GM12875 (cell line): ENCODE results near the gene UST.
"Not testable (repeated sequence)": the region's sequence is repeated elsewhere in the genome, so short reads cannot be mapped to it uniquely, and the experiment has no call there.

Experiments used
- H3K4me3 ChIP-seq: one replicate; pipeline ENCODE4 v1.5.1; 2011; ENCODE audit warnings: low read depth, low read length, control low read depth
- TF ChIP-seq, protein P1 (sequence below): IDR thresholded peaks from 2 replicates; pipeline ENCODE4 v1.5.1; 2011; ENCODE audit warnings: low read depth, mild to moderate bottlenecking, control low read depth, inconsistent platforms, low read length, moderate library complexity, borderline replicate concordance; ENCODE audit not compliant: insufficient read depth

Gene UST

DNA sequence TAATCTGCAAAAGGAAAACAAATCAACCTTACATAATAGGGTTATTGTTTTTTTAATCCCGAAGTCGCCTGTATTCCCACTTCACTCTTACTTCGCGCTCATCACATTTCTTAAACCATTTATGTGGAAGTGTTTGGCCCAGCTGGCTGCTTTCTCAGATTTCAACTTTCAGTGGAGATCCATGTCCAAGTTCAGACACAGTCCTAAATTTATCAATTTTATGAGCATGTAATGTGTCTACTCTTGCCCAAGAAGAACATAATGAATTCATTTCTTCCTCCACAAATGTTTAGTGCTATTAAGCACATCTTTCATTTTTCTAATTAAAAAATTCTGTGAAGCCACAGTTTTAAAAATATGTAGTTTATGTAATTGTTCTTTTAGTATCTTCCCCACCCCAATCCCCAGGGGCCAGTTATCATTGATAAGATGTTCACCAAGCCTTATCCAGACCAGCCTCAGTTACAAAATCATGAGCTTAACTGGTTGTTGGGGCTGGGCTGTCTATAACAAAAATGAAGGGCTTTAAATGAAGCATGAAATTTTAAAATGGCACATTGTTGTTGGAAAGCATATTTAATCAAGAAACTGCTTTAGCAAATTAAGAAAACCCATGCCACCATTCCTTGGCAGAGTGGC lies 151.7 kb downstream of the UST start:
- H3K4me3 ChIP-seq, result no peak overlapping the region
- TF ChIP-seq, protein P1, sequence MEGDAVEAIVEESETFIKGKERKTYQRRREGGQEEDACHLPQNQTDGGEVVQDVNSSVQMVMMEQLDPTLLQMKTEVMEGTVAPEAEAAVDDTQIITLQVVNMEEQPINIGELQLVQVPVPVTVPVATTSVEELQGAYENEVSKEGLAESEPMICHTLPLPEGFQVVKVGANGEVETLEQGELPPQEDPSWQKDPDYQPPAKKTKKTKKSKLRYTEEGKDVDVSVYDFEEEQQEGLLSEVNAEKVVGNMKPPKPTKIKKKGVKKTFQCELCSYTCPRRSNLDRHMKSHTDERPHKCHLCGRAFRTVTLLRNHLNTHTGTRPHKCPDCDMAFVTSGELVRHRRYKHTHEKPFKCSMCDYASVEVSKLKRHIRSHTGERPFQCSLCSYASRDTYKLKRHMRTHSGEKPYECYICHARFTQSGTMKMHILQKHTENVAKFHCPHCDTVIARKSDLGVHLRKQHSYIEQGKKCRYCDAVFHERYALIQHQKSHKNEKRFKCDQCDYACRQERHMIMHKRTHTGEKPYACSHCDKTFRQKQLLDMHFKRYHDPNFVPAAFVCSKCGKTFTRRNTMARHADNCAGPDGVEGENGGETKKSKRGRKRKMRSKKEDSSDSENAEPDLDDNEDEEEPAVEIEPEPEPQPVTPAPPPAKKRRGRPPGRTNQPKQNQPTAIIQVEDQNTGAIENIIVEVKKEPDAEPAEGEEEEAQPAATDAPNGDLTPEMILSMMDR, result no peak

DNA sequence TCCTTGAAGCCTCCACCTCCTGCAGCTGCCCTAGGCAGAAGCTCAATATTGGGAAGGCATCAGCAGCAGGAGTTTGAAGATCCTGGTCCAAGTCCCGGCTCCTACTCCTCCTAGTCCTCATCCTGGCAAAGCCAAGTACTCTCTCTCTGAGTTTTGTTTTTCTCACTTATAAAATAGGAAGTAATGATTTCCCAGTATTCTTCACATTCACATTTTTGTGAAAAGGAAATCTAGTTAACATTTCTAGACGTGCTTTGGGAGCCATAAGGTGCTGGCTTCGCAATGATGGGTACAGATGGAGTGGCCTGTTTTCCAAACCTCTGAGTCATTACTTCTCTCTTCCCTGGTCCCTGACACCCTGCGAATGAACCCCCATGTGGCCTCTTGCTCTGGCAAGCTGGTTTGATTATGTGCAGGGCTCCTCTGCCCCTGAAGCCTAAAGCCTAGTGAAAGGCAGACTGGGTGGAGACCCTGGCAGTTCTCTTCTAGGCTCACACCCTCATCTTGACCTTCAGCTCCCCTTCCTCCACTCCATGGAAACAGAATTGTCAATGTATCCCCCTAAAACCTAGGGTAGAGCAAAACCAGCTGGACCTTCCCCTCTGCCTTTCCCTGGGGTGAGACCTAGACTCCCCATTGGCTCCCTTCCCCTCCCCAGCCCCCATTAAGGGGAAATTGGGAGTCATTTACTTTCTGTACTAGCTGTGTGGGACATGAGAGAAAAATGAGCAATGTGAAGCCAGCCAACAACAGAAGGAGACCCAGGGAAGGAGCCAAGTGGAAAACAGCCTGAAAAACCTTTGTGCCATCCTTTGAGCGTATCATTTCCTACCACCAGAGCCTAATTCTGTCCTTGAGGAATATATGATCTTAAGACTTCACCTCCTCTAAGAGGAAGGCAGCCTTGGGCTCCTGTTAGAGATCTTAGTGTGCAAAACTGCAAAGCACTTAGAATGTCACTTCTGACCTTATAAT lies 158.4 kb downstream of the UST start:
- no peak overlapping the region for H3K4me3 ChIP-seq
- TF ChIP-seq, protein P1, result no peak

DNA sequence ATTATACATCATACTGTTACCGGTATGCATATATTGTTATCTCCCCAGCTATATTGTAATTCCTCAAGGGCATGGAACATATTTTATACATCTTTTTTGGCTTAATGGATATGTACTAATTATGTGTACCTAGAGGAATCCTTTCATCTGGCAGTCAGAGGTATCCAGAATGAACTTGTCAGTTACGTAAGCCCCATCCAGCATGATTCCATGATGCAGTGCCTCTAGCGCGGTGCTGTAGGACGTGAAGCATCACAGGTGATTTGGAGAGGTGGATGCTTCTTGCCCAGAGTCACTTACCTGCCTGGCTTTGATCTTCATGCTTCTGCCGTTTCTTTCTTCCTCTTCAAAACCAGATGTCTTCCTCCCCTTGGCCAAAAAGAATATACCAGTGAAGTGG lies 159.1 kb downstream of the UST start:
- TF ChIP-seq, protein P1, result no peak
- no peak overlapping the region for H3K4me3 ChIP-seq

DNA sequence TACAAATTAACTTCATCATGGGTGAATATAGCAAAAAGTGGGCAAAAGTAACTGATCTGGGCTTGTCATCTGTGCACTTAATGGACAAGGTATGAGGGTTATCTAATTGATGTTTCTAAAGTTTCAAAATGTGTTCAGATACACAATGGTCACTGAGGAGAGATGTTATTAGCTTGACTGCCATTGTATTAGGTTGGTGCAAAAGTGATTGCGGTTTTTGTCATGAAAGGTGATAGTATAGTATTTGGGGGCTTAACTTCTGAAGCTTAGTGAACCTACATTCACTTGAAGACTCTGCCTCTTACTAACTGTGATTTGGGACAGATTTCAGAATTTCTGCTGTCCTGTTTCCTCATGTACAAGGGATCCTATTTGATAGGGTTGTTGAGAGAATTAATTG lies 159.6 kb downstream of the UST start:
- H3K4me3 ChIP-seq, result no peak overlapping the region
- TF ChIP-seq, protein P1, result no peak

DNA sequence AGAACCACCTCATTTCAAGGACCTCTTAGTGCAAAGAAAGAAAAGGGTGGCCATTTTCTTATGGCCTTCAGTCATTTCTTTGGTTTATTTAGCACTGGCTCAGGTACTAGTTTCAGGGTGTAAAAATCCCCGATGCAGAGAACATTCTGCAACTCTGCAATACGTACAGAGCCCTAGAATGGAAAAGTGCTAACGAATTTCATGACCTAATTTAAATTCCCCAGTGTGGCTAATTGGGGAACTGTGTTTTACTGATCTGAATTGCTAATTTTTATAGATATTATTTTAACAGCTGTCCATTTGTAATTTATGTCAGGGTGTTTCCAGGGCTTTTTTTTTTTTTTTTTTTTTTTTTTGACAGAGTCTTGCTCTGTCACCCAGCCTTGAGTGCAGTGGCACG lies 160.7 kb downstream of the UST start:
- no peak overlapping the region for H3K4me3 ChIP-seq
- TF ChIP-seq, protein P1, result no peak

DNA sequence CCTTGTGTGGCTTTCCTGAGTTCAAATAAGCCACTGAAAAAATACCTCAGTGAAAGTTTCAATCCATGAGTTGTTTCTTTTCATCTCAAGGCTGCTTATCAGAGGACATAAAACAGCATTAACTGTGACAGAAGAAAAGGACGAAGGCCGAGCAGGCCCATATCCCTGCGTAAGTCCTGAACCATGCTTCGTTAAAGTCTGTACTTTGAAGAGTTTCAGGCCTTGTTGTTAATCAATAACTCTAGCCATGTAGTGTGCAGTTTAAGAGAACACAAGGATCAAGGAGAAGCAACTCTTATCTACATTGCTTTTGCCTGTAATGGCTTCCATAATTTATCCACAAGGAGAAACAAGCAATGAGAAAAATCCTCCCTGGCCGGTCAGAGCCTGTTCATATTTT lies 165.4 kb downstream of the UST start:
- TF ChIP-seq, protein P1, result no peak
- no peak overlapping the region for H3K4me3 ChIP-seq

DNA sequence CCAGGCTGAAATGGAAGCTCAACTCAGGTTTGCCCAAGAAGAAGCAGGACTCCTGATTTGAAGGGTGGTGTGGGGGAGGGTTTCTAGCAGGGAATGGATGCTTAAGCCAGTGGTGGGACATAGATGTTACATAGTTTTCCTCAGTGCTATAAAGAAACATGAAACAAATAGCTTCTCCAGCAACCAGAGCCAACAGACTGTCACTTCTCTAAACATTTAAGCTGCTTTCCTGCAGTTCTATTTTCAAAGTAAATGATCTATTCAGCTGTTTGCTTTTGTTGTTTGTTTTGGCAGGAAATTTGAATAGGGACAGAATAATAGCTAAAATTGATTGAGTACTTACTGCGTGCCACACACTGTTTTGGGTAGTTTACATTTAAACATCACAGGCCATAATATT lies 169.0 kb downstream of the UST start:
- no peak overlapping the region for H3K4me3 ChIP-seq
- TF ChIP-seq, protein P1, result no peak

DNA sequence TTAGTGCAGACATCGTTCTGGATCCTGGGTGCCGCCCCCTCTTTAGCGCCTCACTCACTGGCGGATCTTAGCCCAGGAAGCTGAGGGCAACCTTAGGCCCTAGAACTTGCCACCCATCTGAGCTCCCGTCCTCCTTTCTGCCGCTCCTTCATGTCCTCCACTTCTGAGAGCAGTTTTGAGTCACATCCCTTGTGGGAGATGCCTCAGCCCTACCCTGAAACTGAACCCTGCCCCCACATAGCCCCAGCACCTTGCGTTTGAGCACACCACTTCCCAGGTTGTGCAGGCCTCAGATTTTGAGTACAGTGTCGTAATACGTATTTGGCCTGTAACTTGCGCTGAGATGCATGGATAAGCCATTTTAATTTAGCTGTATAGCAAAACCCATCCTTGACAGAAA lies 169.7 kb downstream of the UST start:
- H3K4me3 ChIP-seq, result not testable (repeated sequence)
